GM20431 (cell line): ENCODE measurements around the gene PLPPR3.

Experiments used
- in situ Hi-C: fragments of 300-500 bp; cut with MseI, MboI; formaldehyde crosslinking; loops from one replicate; pipeline ENCODE4 v1.15.0; 2020; ENCODE audit warnings: low sequenced_read_pairs; ENCODE audit not compliant: unreplicated experiment

Gene PLPPR3

DNA sequence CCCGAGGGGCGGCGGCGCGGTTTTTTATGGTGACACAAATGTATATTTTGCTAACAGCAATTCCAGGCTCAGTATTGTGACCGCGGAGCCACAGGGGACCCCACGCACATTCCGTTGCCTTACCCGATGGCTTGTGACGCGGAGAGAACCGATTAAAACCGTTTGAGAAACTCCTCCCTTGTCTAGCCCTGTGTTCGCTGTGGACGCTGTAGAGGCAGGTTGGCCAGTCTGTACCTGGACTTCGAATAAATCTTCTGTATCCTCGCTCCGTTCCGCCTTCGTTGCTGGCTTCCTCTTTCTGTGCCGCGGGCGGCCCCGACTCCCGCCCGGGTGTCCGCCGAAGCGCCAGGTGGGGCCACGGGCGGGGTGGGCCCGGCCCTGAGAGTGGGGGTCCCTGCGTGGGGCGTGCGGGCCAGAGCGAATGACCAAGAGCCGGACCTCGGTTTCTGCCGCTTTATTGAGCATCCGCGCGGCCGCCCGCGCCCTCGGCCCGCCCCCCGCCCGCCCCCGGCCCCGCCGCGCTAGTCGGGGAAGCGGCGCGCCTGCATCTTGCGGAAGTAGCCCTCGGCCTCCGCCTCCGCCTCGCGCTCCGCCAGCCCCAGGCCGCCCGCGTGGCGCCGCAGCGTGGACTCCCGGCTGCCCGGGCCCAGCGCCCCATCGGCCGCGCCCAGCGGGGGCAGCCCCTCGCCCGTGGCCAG lies 9.6 kb downstream of the PLPPR3 start:
- in situ Hi-C loops: no loop called here

DNA sequence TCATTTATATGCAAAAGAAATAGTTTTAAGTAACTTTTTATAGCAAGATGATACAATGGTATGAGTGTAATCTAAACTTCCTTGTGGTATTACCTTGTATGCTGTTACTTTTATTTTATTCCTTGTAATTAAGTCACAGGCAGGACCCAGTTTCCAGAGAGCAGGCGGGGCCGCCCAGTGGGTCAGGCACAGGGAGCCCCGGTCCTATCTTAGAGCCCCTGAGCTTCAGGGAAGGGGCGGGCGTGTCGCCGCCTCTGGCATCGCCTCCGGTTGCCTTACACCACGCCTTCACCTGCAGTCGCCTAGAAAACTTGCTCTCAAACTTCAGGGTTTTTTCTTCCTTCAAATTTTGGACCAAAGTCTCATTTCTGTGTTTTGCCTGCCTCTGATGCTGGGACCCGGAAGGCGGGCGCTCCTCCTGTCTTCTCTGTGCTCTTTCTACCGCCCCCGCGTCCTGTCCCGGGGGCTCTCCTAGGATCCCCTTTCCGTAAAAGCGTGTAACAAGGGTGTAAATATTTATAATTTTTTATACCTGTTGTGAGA lies 10.2 kb downstream of the PLPPR3 start:
- in situ Hi-C loops: no loop called here

DNA sequence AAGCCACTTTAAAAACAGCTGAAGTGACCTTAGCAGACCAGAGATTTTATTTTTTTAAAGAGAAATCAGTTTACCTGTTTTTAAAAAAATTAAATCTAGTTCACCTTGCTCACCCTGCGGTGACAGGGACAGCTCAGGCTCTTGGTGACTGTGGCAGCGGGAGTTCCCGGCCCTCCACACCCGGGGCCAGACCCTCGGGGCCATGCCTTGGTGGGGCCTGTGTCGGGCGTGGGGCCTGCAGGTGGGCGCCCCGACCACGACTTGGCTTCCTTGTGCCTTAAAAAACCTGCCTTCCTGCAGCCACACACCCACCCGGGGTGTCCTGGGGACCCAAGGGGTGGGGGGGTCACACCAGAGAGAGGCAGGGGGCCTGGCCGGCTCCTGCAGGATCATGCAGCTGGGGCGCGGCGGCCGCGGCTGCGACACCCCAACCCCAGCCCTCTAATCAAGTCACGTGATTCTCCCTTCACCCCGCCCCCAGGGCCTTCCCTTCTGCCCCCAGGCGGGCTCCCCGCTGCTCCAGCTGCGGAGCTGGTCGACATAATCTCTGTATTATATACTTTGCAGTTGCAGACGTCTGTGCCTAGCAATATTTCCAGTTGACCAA lies 10.8 kb downstream of the PLPPR3 start:
- in situ Hi-C loops: no loop called here

DNA sequence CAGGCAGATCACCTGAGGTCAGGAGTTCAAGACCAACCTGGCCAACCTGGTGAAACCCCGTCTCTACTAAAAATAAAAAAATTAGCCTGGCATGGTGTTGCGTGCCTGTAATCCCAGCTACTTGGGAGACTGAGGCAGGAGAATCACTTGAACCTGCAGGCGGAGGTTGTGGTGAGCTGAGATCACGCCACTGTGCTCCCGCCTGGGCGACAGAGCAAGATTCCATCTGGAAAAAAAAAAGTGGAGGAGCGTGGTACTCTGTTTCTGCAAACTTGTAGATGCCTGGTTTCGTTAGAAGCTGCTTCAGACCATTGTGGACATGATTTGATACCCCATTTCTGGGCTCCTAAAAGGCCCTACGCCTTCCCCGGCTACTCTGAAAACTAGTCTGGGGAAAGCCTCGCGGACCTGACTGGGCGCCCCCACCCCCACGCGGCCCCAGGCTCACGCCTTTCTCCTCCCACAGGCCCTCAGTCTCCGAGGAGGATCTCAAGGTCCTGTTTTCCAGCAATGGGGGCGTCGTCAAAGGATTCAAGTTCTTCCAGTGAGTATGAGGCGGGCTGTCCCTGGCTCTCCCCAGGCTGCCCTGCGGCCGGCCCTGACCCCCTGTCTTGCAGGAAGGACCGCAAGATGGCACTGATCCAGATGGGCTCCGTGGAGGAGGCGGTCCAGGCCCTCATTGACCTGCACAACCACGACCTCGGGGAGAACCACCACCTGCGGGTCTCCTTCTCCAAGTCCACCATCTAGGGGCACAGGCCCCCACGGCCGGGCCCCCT lies 11.5 kb downstream of the PLPPR3 start:
- in situ Hi-C loops: no loop called here

DNA sequence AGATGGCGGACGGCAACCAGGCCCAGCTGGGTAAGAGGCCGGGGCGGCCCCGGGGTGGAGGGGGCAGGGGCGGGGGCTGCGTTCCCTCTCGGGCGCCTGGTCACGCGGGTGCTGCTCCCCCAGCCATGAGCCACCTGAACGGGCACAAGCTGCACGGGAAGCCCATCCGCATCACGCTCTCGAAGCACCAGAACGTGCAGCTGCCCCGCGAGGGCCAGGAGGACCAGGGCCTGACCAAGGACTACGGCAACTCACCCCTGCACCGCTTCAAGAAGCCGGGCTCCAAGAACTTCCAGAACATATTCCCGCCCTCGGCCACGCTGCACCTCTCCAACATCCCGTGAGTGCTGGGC lies 13.4 kb downstream of the PLPPR3 start:
- in situ Hi-C loops: no loop called here

DNA sequence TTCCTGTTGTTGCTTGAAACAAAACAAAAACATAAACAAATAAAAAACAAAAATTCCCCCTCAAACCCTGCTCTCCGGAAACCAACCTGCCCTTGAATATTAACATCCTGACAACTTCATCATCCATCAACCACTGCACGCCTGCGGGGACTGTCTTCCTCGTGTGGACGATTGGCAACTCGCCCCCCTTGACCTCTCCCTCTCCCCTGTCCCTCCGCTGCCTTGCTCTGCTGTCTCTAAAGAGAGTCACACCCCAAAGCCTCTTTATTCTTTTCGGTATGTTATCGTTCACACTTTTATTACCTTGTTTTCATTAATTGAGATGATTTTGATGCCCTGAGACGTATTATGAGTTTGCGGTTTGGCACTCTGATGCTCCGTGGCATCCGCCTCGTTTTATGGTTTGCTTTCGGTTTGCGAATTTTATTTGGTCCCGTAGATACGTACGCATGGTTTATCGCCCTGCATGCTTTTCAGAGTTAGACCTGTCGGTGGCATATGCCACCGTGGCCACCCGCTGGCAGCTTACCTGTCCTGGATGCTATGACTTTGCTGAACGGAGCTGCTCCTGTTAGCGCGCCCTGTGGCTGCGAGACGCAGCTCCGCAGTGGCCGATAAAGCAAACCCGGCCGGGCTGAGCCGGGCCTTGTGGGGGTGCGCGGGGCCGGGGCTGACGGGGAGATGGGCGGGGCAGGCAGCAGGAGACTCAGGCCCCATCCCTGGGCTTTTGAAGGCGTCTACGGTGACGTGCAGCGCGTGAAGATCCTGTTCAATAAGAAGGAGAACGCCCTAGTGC lies 13.9 kb downstream of the PLPPR3 start:
- in situ Hi-C loops: no loop called here

DNA sequence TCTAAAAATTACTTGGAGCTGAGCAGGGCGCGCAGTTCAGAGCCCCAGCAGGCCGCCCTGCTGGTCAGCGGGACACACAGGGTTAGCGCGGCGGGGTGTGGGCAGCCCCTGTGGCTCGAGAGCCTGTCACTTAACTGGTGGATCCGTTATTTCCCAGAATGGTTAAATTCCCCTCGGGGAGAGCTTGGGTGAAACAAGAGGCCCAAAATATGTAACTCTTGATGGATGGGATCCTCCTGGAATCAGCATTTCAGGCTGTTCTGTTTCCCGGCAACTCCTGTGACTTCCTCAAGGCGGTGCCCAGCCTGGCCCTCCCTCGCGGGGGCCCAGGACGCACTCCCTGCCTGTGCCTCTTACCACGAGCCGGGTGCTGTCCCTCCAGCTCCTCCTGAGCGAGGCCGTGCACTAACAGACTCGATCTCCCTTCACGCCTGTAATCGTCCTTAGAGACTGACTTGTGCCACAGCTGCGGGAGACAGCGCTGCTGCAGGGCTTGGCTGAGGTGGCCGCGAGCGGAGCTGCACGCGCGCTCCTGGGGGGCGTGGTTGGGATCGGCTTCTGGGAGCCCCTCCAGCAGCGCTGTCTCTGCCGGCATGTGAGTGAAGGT lies 14.8 kb downstream of the PLPPR3 start:
- in situ Hi-C loops: no loop called here

DNA sequence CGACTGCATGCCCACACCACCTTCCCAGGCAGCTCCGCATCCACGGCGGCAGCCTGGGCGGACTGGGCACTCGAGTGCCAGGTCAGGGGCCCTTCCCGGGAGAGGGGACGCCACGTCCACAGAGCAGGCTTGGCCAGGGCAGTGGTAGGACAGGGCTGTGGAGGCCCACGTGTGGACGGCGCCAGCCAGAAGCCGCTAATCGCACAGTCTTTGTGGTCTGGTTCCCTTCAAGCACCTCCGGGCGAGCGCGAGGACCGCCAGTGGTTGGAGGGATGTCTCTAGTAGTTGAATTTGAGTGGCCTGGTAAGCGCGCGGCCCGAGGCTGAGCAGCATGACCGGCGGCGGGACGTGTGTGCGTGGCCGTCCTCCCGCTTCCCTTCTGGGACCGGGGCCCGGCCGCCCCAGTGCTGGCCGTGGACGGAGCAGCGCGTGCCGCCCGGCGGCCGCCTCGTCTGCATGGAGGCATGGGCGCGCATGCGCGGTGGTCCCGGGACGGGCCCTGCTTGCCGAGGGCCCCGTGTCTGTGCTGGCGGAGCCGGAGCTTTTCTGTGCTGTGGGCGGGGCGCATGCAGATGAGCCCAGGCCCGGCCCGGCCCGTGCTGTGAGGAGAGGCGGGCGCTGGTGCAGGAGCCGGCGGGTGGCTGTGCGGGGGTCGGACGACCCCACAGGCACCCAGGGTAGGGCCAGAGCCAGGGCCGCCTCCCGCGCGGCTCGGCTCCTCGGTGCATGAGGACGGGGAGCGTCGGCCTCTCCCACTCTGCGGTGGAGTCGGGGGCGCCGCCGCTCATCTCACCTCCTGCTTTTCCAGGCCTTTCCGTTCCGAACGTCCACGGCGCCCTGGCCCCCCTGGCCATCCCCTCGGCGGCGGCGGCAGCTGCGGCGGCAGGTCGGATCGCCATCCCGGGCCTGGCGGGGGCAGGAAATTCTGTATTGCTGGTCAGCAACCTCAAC lies 15.9 kb downstream of the PLPPR3 start:
- in situ Hi-C loops: no loop called here

DNA sequence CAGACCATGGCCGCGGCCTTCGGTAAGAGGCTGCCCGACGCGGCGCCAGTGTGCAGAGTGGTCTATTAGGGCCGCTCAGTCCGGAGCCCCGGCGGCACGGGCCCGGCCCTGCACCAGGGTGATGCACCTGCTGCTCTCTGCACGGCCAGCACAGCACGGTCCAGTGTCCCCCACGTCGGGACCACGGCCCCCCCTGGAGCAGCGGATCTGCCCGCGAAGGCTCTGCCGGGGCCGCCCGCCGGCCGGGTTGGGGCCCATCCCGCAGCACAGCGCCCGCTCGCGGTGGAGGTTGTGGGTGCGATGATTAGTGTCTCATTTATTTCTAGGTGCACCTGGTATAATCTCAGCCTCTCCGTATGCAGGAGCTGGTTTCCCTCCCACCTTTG lies 16.6 kb downstream of the PLPPR3 start:
- in situ Hi-C loops: no loop called here

DNA sequence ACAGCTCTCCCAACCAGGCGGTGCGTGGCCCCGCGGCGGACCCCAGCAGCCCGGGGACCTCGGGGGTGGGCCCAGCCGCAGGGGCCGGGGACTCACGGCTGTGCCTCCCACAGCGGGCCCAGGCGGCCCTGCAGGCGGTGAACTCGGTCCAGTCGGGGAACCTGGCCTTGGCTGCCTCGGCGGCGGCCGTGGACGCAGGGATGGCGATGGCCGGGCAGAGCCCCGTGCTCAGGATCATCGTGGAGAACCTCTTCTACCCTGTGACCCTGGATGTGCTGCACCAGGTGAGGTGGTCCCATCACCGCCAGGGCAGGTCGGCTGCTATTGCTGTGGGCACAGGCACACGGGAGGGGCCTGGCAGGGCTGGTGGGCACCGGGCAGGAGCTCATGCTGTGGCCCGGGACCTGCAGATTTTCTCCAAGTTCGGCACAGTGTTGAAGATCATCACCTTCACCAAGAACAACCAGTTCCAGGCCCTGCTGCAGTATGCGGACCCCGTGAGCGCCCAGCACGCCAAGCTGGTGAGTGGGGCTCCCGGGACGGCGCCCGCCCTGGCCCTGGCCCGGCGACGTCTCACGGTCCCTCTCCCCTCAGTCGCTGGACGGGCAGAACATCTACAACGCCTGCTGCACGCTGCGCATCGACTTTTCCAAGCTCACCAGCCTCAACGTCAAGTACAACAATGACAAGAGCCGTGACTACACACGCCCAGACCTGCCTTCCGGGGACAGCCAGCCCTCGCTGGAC lies 17.2 kb downstream of the PLPPR3 start:
- in situ Hi-C loops: no loop called here

DNA sequence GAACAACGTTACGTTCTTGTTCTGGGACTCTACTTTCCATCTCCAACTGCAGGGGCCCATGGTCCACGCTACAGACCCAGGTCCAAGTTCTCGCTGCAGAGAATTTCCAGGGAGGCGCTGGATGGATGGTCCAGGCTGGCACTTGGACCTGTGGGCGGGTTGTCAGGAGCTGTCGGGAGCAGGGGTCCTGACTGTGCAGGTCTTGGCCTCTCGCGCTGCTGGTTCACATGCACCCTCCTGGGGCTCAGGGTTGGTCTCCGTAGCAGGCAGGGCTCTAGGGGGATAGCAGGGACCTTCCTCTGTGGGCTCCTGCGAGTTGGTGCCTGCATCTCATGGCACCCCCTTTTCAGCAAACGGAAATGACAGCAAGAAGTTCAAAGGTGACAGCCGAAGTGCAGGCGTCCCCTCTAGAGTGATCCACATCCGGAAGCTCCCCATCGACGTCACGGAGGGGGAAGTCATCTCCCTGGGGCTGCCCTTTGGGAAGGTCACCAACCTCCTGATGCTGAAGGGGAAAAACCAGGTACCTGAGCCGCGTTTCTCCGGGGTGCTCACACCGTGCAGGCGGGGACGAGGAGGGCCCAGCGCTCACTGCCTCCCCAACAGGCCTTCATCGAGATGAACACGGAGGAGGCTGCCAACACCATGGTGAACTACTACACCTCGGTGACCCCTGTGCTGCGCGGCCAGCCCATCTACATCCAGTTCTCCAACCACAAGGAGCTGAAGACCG lies 17.9 kb downstream of the PLPPR3 start:
- in situ Hi-C loops: no loop called here

DNA sequence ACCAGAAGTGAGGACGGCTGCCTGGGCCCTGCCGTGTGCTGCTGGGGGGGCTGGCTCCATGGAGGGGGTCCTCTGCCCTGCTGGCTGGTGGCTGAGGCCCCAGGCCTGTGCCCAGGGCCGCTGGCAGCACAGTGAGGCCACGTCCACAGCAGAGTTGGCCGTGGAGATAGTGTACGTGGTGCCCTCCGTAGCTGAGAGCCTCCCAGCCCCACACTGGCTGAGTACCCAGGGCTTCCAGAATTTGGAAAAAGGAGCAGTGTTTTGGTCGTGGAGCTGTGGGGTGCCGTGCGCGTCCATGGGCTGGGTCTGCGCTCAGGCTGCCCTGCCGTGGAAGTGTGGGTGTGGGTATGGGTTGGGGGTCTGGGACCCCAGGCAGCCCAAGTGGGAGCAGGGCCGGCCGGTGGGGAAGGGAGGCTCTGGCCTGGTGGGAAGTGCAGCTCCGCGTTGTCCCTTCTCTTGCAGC lies 18.6 kb downstream of the PLPPR3 start:
- in situ Hi-C loops: no loop called here

DNA sequence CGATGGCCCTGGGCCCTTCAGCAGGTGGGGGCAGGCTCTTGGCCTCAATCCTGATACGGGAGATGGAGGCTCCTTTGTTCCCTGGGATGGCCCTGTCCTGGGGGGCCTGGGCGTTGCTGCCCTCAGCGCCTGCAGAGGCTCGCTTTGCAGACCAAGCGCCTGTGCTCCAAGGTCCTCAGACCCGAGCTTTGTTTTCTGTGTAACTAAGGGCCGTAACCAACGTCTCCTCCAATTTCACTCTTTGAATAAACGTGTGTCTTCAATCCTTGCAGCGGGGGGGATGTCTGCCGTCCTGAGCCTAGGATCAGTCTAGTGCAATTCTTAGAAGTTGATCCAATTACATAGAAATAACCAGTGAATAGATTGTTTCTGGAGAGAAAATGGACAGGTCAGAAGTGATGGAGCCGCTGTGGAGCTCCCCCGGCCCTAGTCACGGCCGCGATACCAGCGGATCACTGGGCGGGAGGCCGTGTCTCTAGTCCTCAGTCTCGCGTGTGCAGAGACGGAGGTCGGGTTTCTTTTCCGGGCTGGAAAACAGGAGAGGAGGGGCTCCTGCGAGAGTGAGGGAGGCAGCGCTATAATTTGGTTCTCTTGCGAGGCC lies 19.2 kb downstream of the PLPPR3 start:
- in situ Hi-C loops: no loop called here

DNA sequence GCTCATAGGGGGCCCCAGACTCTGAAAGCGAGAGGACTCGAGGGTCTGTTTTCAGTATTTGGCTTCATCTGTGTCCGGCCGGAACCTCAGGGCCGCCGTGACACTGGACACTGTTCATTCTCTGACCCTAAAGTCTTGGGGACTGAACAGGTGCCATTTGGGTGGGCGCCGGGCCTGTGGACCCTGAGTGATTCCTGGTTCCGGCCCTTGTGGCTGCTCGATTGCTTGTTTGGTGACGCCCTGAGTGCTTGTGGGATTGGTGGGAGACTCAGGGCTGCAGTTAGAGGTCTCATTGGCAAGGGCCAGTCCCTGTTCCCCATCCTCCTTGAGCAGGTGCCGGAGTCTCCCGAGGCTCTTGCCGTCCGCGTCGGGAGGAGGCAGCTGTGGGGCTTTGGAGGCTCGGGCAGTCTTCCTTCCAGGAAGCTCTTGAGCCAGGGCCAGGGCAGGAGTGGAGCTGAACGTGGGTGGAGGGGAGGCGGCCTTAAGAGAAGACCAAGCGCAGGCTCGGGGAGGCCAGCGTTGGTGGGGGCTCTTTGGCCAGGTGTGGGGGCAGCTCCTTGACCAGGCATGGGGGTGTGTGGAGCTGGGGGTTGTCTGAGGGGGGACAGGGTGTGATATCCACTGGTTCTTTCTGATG lies 19.8 kb downstream of the PLPPR3 start:
- in situ Hi-C loops: no loop called here

DNA sequence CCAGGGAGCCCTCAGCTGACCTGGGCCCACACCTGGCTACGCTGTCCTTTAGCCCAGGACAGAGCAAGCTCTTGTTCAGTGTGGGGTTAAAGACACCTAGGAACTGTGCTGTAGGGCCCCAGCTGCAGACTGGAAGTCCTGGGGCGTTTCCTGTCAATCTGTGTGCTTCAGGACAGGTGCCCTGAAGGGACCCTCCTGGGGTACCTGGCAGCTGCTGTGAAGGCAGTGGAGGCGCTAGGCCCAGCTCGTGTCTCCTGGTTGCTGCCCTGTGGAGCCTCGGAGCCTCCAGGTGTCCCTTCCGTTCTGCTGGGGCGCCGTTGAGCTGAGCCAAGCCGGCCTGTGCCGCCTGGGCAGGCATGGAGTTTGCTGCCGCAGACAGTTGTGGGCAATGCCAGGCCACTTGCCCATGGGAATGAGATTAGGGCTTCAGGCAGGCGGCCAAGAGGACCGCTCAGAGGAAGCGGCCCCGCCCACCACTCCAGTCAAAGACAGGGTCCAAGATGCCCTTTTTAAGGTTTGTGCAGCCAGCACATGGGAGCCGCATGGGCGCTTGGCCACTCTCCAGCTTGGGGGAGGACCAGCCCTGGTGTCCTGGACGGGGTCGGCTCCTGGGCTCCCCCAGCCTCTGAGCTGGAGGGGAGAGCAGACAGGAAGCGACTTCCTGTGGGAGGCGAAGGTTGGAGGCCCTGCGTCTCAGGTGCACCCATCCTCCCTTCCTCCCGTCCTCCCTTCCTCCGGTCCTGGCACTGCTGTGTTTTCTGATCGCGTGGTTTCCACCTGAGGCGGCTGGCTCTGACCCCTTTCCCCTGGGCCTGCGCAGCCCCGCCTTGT lies 20.5 kb downstream of the PLPPR3 start:
- in situ Hi-C loops: no loop called here
